GM12878 (cell line): ENCODE measurements around the gene TTC4. TPM values are rescaled to one million over a fixed set of nuclear protein-coding genes. Genes with fewer than 3 reads are reported as not detected.

Source experiments
- ATAC-seq: fragments of 200-7000 bp; cut with Tn5 transposase; 3 replicates; pipeline ENCODE4 v1.9.1; 2020; ENCODE audit warnings: mild to moderate bottlenecking, moderate library complexity
- BruUV-seq: library from RNA; stranded (reverse); fragments of 400-500 nt; replicated peaks from 2 replicates; lab custom pipeline; 2021; lab: Mats Ljungman, UMichigan
- CTCF ChIA-PET: fragments of 300-600 bp; sonication (Branson Sonifier 250); formaldehyde crosslinking; extraction: SDS; loops from one replicate; lab custom pipeline; 2021; ENCODE audit warnings: inconsistent platforms; lab: Yijun Ruan, JAX
- POLR2A ChIA-PET: fragments of 350-600 bp; formaldehyde crosslinking; extraction: SDS; loops from one replicate; lab custom pipeline; 2021; ENCODE audit warnings: inconsistent platforms; lab: Charles Lee
- RAD21 ChIA-PET: fragments of 300-600 bp; sonication (Branson Sonifier 250); formaldehyde crosslinking; loops from one replicate; lab custom pipeline; 2023; ENCODE audit warnings: antibody characterized with exemption; ENCODE audit not compliant: unreplicated experiment; lab: Charles Lee
- SMC1A ChIA-PET: fragments of 300-600 bp; sonication (Branson Sonifier 250); formaldehyde crosslinking; loops from one replicate; lab custom pipeline; 2023; ENCODE audit not compliant: unreplicated experiment, uncharacterized antibody; lab: Charles Lee
- DNase-seq: peaks from one replicate; pipeline ENCODE4 v3.0.0-alpha.2; 2011; ENCODE audit warnings: low read depth, low spot score
- FAIRE-seq: peaks from 3 replicates; lab custom pipeline; 2011; peaks lifted over from hg19 to GRCh38; lab: Jason Lieb, UNC
- H2AFZ ChIP-seq: 2 replicates; pipeline ENCODE4 v1.6.0; 2011; ENCODE audit warnings: low read depth, low read length, control low read depth; ENCODE audit not compliant: control insufficient read depth
- H3K27ac ChIP-seq: 2 replicates; pipeline ENCODE4 v1.5.1; 2011; ENCODE audit warnings: control low read depth; ENCODE audit not compliant: control insufficient read depth, insufficient read depth
- H3K27me3 ChIP-seq, 2 experiments: replicated peaks in 1 of 2; 2 replicates each; pipeline versions ENCODE4 v1.6.0 to v1.6.1; 2011; ENCODE audit warnings: low read length in 1 of 2; ENCODE audit not compliant: control insufficient read depth in 2 of 2, insufficient read depth in 2 of 2
- H3K36me3 ChIP-seq, 2 experiments: 2 replicates each; pipeline ENCODE4 v1.5.1; 2011; ENCODE audit warnings: low read length in 1 of 2; ENCODE audit not compliant: control insufficient read depth in 2 of 2, insufficient read depth in 2 of 2
- H3K4me1 ChIP-seq: 2 replicates; pipeline ENCODE4 v1.6.1; 2011; ENCODE audit warnings: mild to moderate bottlenecking, low read length, moderate library complexity, mixed read lengths; ENCODE audit not compliant: control insufficient read depth, insufficient read depth
- H3K4me2 ChIP-seq: 2 replicates; pipeline ENCODE4 v1.6.0; 2011; ENCODE audit warnings: control low read depth; ENCODE audit not compliant: control insufficient read depth, insufficient read depth
- H3K4me3 ChIP-seq: fragments of 200-600 bp; sonication (generic); 2 replicates; pipeline ENCODE4 v1.5.1; 2016
- H3K79me2 ChIP-seq: 2 replicates; pipeline ENCODE4 v1.6.0; 2011; ENCODE audit warnings: low read length; ENCODE audit not compliant: control insufficient read depth, insufficient read depth
- H3K9ac ChIP-seq: 2 replicates; pipeline ENCODE4 v1.8.0; 2011; ENCODE audit warnings: low read length, control low read depth, mixed read lengths; ENCODE audit not compliant: control insufficient read depth, insufficient read depth
- H3K9me3 ChIP-seq: replicated peaks from 3 replicates; pipeline ENCODE4 v1.5.1; 2011; ENCODE audit warnings: mild to moderate bottlenecking, low read length; ENCODE audit not compliant: control insufficient read depth, insufficient read depth
- H4K20me1 ChIP-seq: 2 replicates; pipeline ENCODE4 v1.6.0; 2011; ENCODE audit not compliant: control insufficient read depth, insufficient read depth
- BACH1 ChIP-seq: fragments of 450-650 bp; IDR thresholded peaks from 2 replicates; pipeline ENCODE4 v1.6.1; 2017; ENCODE audit warnings: mild to moderate bottlenecking, borderline replicate concordance
- BCL11A ChIP-seq: IDR thresholded peaks from 2 replicates; pipeline ENCODE4 v1.6.1; 2011; ENCODE audit warnings: low read depth, low read length
- KDM1A ChIP-seq: fragments of 200-600 bp; sonication (generic); IDR thresholded peaks from 2 replicates; pipeline ENCODE4 v1.6.1; 2016; ENCODE audit warnings: borderline replicate concordance
- ZSCAN29 ChIP-seq: fragments of 450-650 bp; IDR thresholded peaks from 2 replicates; pipeline ENCODE4 v1.6.1; 2017; ENCODE audit warnings: mild to moderate bottlenecking, moderate library complexity
- WGBS: methylation state at CpG from one replicate; pipeline ENCODE4 v1.1.6; 2016; ENCODE audit warnings: low lambda C conversion rate; ENCODE audit not compliant: insufficient replicate concordance, insufficient coverage; ENCODE audit errors: missing lambda C conversion rate; 5-methylcytosine and 5-hydroxymethylcytosine counted together
- in situ Hi-C: fragments of 300-500 bp; cut with MboI; formaldehyde crosslinking; loops from 9 replicates; pipeline ENCODE4 v1.14.3; 2018; ENCODE audit warnings: mixed read lengths
- intact Hi-C: fragments of 100-400 bp; cut with micrococcal nuclease; formaldehyde crosslinking; loops from one replicate; pipeline ENCODE4 v1.14.2; 2022; ENCODE audit not compliant: unreplicated experiment
- polyA plus RNA-seq, 11 experiments: library from polyadenylated mRNA; depleted of rRNA in 4 of 11; unstranded in 6 of 11; stranded (reverse) in 5 of 11; fragments of >200 nt; fragmentation: Nextera tagmentation in 4 of 11; fragmentation: Illumina TruSeq in 1 of 11; extraction: Ambion mirVana in 4 of 11; extraction: Trizol in 1 of 11; gene quantifications; 1 replicate in 1 of 11; 2 replicates in 10 of 11; pipeline versions ENCODE4 v1.2.1 to v1.2.3, GENCODE V29; 2011 to 2016; ENCODE audit warnings: inconsistent platforms in 2 of 11, missing spikeins in 2 of 11, low read depth in 1 of 11
- total RNA-seq, 4 experiments: library from RNA; depleted of rRNA in 3 of 4; stranded (reverse); fragments of >200 nt in 3 of 4; fragmentation: Illumina TruSeq in 1 of 4; extraction: Trizol in 1 of 4; gene quantifications; 2 replicates each; pipeline versions ENCODE4 v1.2.1 to v1.2.3, GENCODE V29; 2013 to 2021
- TF ChIP-seq, protein P1 (sequence below): fragments of 450-650 bp; IDR thresholded peaks from 2 replicates; pipeline ENCODE4 v1.6.1; 2018; ENCODE audit warnings: borderline replicate concordance, mild to moderate bottlenecking; ENCODE audit not compliant: partially characterized antibody

TTC4 gene
- total and polyA plus RNA-seq, 10 of the 15 experiments (the other 5 are each of a cell fraction or from before 2014, with no cell fraction given), result 23.4 to 50.5 (median 36.0) TPM

DNA sequence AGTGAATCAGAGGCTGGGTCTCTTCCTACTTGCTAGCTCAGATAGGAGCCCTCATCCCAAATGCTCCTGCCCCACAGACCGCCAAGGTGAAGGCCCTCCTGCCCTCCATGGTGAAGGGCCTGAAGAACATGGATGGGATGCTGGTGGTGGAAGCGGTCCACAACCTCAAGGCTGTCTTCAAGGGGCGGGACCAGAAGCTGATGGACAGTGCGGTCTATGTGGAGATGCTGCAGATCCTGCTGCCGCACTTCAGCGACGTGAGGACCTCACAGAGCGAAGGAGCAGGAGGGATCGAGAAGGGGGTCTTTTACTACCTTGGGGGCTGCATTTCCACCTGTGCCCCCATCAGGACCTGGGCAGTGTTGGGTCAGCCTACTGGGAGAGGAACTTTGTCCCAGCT lies 14.6 kb upstream of the TTC4 start (continued):
- TF ChIP-seq, protein P1, sequence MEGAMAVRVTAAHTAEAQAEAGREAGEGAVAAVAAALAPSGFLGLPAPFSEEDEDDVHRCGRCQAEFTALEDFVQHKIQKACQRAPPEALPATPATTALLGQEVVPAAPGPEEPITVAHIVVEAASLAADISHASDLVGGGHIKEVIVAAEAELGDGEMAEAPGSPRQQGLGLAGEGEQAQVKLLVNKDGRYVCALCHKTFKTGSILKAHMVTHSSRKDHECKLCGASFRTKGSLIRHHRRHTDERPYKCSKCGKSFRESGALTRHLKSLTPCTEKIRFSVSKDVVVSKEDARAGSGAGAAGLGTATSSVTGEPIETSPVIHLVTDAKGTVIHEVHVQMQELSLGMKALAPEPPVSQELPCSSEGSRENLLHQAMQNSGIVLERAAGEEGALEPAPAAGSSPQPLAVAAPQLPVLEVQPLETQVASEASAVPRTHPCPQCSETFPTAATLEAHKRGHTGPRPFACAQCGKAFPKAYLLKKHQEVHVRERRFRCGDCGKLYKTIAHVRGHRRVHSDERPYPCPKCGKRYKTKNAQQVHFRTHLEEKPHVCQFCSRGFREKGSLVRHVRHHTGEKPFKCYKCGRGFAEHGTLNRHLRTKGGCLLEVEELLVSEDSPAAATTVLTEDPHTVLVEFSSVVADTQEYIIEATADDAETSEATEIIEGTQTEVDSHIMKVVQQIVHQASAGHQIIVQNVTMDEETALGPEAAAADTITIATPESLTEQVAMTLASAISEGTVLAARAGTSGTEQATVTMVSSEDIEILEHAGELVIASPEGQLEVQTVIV, result no peak

DNA sequence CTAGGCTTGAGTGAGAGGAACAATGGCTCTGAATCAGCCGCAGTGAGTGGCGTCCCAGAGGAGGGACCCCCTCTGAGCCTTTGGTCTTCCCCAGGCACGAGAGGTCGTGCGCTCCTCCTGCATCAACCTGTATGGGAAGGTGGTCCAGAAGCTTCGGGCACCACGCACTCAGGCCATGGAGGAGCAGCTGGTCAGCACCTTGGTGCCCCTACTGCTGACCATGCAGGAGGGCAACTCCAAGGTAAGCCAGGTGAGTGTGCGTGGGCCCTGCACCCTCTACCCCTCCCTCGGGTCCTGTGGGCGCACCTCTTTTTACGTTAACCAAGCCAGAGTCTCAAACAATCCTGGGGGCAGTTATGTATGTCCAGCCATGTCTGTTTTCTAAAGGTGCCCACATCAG lies 13.7 kb upstream of the TTC4 start:
- TF ChIP-seq ZSCAN29 (no peak), KDM1A (no peak), BCL11A (no peak), BACH1 (no peak)
- intact Hi-C loops (no loop called here), in situ Hi-C loops (no loop called here)
- H3K9me3 ChIP-seq, result no peaks in the 10 kb centered on the region
- no peaks in the 10 kb centered on the region for H3K79me2 ChIP-seq
- WGBS, result 38% methylated on average over 8 of the region's 11 CpGs
- no peak for DNase-seq
- SMC1A ChIA-PET, result no interaction called here
- RAD21 ChIA-PET, result no interaction called here
- H3K27ac ChIP-seq, result no peak overlapping the region
- no peak overlapping the region for H3K9ac ChIP-seq
- peaks cover 0 to 3% of the 10 kb centered on the region in 2 experiments; a peak in 3 of 4 replicates for H3K27me3 ChIP-seq
- H3K4me3 ChIP-seq, result no peak overlapping the region
- POLR2A ChIA-PET, result no interaction called here
- no peaks in the 10 kb centered on the region for H3K4me1 ChIP-seq
- H4K20me1 ChIP-seq, result no peaks in the 10 kb centered on the region
- no peak overlapping the region for H2AFZ ChIP-seq
- BruUV-seq, result no TSS peak
- H3K36me3 ChIP-seq, result no peaks in the 10 kb centered on the region
- CTCF ChIA-PET, result interaction anchor here (1.1 kb wide), 1 partner anchor 99 kb away, joined by 4 read pairs; the partner anchor contains the start of gene TTC22
- no peak for ATAC-seq
- no peak for FAIRE-seq
- H3K4me2 ChIP-seq, result no peak overlapping the region
